ENCODE measurements around the gene STAG1. TPM values are rescaled to one million over a fixed set of nuclear protein-coding genes. Genes with fewer than 3 reads are reported as not detected.

The STAG1 gene
- polyA plus RNA-seq, 2 of the 4 experiments (the other 2 are of a cell fraction) = 12.8 to 19.2 TPM

DNA sequence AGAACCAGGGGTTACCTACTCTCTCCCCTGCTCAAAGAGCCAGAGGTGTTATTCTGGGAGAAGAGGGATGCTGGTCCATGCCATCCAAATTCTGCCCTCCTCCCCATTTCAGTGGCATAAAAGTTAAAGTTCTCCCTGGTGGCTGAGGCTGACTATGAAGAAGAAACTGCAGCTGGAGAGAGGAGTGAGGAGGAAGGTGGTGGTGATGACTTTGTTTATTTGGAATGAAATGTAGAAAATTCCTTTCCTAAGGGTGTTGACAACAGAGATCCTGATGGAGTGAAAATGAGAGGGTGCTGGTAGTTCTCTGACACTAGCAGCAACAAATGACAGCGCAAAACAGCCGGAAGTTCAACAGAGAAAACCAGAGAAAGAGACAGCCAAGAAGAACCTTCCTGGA, 401.6 kb downstream of the STAG1 start:
- H3K4me2 ChIP-seq = peak overlapping the region; percentile 51
- peaks cover 13% of the 10 kb centered on the region for H3K4me1 ChIP-seq
- H3K27ac ChIP-seq = peak overlapping the region in 1 of 2 experiments; percentile 75; a peak in 3 of 6 replicates
- peak in 1 of 2 experiments; percentile 24; a peak in 2 of 6 replicates for ATAC-seq
- TF ChIP-seq CEBPB (IDR thresholded peaks at IDR 0.05) (no peak), FOXS1 (CRISPR knock-in tag; IDR thresholded peaks at IDR 0.05) (no peak), FOSL2 (IDR thresholded peaks at IDR 0.05) (no peak), FOSL2 (CRISPR knock-in tag; IDR thresholded peaks at IDR 0.05) (no peak), FOSB (CRISPR knock-in tag; IDR thresholded peaks at IDR 0.05) (no peak), JUNB (IDR thresholded peaks at IDR 0.05) (no peak), TFCP2L1 (CRISPR knock-in tag; IDR thresholded peaks at IDR 0.05) (no peak), HDAC2 (IDR thresholded peaks at IDR 0.05) (no peak), RFX5 (IDR thresholded peaks at IDR 0.05) (no peak), MAFK (IDR thresholded peaks at IDR 0.05; ENCODE audit: partially characterized antibody) (no peak), ZFP36 (IDR thresholded peaks at IDR 0.05; ENCODE audit: borderline replicate concordance, partially characterized antibody) (no peak), BHLHE40 (IDR thresholded peaks at IDR 0.05; ENCODE audit: low read depth, low read length) (no peak), HEYL (CRISPR knock-in tag; IDR thresholded peaks at IDR 0.05) (no peak), KDM1A (IDR thresholded peaks at IDR 0.05; ENCODE audit: low read depth) (no peak), NR3C1 (IDR thresholded peaks at IDR 0.05) (no peak), HOXA7 (CRISPR knock-in tag; IDR thresholded peaks at IDR 0.05) (no peak), KDM5A (IDR thresholded peaks at IDR 0.05) (no peak), ZNF302 (CRISPR knock-in tag; IDR thresholded peaks at IDR 0.05) (no peak)
- TF ChIP-seq, protein P1, sequence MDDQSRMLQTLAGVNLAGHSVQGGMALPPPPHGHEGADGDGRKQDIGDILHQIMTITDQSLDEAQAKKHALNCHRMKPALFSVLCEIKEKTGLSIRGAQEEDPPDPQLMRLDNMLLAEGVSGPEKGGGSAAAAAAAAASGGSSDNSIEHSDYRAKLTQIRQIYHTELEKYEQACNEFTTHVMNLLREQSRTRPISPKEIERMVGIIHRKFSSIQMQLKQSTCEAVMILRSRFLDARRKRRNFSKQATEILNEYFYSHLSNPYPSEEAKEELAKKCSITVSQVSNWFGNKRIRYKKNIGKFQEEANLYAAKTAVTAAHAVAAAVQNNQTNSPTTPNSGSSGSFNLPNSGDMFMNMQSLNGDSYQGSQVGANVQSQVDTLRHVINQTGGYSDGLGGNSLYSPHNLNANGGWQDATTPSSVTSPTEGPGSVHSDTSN (IDR thresholded peaks at IDR 0.05) = no peak
- TF ChIP-seq, protein P2, sequence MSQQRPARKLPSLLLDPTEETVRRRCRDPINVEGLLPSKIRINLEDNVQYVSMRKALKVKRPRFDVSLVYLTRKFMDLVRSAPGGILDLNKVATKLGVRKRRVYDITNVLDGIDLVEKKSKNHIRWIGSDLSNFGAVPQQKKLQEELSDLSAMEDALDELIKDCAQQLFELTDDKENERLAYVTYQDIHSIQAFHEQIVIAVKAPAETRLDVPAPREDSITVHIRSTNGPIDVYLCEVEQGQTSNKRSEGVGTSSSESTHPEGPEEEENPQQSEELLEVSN (IDR thresholded peaks at IDR 0.05; ENCODE audit: borderline replicate concordance, low read depth) = no peak
- 85% methylated on average over 2 of the region's 2 CpGs for WGBS (ENCODE audit: missing lambda C conversion rate)
- FAIRE-seq = no peak
- H3K9me3 ChIP-seq = no peaks in the 10 kb centered on the region
- H3K4me3 ChIP-seq = no peak overlapping the region
- ChIA-PET POLR2A (no interaction called here), CTCF (interaction anchor here (0.7 to 1.9 kb wide), 4 partner anchors 13 to 663 kb away, joined by 3 to 7 read pairs (median 4); partner anchors contain the start of gene STAG1)
- no peak for DNase-seq (ENCODE audit: low read depth in 1 of 2, low spot score in 1 of 2)

DNA sequence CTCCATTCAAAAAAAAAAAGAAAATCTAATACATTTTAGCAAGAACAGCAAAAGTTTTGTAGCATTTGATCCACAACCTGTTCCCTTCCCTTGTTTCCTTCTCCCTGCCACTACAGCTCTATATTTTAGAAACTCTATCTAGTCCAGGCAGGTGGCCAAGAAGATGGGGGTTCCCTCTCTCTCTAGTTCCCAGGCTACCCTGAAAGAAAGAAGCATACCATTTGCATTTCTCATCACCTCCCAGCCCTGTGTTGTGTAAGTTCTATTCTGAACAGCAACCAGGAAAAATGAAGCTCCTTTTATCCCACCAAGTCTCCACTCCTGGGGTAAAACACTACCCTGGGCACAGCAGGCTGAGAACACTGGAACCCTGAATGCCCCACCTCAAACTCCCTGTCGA, 402.0 kb downstream of the STAG1 start:
- peak; percentile 74 to 76 for ATAC-seq
- CTCF ChIA-PET = interaction anchor here (0.7 to 1.9 kb wide), 4 partner anchors 13 to 664 kb away, joined by 3 to 7 read pairs (median 4); partner anchors contain the start of gene STAG1
- Histone ChIP-seq H3K4me1 (peaks cover 13% of the 10 kb centered on the region), H3K4me3 (no peak overlapping the region), H3K27ac (peak overlapping the region in 1 of 2 experiments; percentile 75; a peak in 3 of 6 replicates), H3K9me3 (no peaks in the 10 kb centered on the region), H3K4me2 (peak overlapping the region; percentile 51)
- WGBS (ENCODE audit: missing lambda C conversion rate) = 75% methylated on average over 1 of the region's 1 CpG
- POLR2A ChIA-PET = interaction anchor here (0.6 kb wide), 1 partner anchor 511 kb away, joined by 4 read pairs; no protein-coding TSS in a partner anchor
- TF ChIP-seq RCOR1 (IDR thresholded peaks at IDR 0.05; ENCODE audit: low read depth, low read length) (no peak), CEBPB (IDR thresholded peaks at IDR 0.05) (0 out of 4 replicates have a peak, but pooled peaks of 1 of the 2 experiments have one; percentile 10)
- no peak for FAIRE-seq
- peak in 1 of 2 experiments; percentile 33 for DNase-seq (ENCODE audit: low read depth in 1 of 2, low spot score in 1 of 2)

DNA sequence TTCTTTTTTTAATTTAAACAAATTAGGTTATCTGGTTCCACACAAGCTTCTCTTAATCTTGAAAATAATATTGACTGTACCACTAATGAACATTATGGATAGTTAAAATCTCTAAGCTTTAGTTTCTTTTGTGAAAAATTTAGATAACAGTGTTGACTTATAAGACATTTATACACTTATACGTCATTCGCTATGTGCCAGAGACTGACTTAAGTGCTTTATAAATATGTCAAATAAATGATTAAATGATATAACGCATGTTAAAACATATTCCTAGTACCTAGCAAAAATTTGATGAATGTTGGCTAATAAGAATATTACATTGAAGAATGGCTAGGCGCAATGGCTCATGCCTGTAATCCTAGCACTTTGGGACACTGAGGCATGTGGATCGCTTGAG, 405.7 kb downstream of the STAG1 start:
- no peak overlapping the region for H3K4me2 ChIP-seq
- no peak overlapping the region for H3K4me3 ChIP-seq
- no peak for DNase-seq (ENCODE audit: low read depth in 1 of 2, low spot score in 1 of 2)
- POLR2A ChIA-PET = no interaction called here
- WGBS (ENCODE audit: missing lambda C conversion rate) = 91% methylated on average over 5 of the region's 5 CpGs
- peaks cover 29% of the 10 kb centered on the region for H3K4me1 ChIP-seq
- CTCF ChIA-PET = no interaction called here
- H3K27ac ChIP-seq = no peak overlapping the region
- ATAC-seq = no peak
- FAIRE-seq = no peak
- H3K9me3 ChIP-seq = no peaks in the 10 kb centered on the region
- no peak for TF ChIP-seq ZNF302 (CRISPR knock-in tag; IDR thresholded peaks at IDR 0.05)
- no peak for TF ChIP-seq NR3C1 (IDR thresholded peaks at IDR 0.05)
- TF ChIP-seq, protein P3, sequence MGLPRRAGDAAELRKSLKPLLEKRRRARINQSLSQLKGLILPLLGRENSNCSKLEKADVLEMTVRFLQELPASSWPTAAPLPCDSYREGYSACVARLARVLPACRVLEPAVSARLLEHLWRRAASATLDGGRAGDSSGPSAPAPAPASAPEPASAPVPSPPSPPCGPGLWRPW (IDR thresholded peaks at IDR 0.05) = no peak
- TF ChIP-seq TP53 (CRISPR knock-in tag; IDR thresholded peaks at IDR 0.05) = no peak
- no peak for TF ChIP-seq CHD4 (IDR thresholded peaks at IDR 0.05; ENCODE audit: borderline replicate concordance)
- no peak for TF ChIP-seq CHD2 (IDR thresholded peaks at IDR 0.05; ENCODE audit: low read length, partially characterized antibody)
- no peak for TF ChIP-seq KDM5A (IDR thresholded peaks at IDR 0.05)
- no peak for TF ChIP-seq ZSCAN20 (CRISPR knock-in tag; IDR thresholded peaks at IDR 0.05)
- no peak for TF ChIP-seq HOXB13 (CRISPR knock-in tag; IDR thresholded peaks at IDR 0.05; ENCODE audit: low read depth)
- TF ChIP-seq, protein P1 (IDR thresholded peaks at IDR 0.05) = no peak
- TF ChIP-seq FOSL2 (IDR thresholded peaks at IDR 0.05) = no peak
- no peak for TF ChIP-seq FOSL2 (CRISPR knock-in tag; IDR thresholded peaks at IDR 0.05)
- TF ChIP-seq CEBPB (IDR thresholded peaks at IDR 0.05) = no peak
- no peak for TF ChIP-seq MAFK (IDR thresholded peaks at IDR 0.05; ENCODE audit: partially characterized antibody)
- TF ChIP-seq JUNB (IDR thresholded peaks at IDR 0.05) = no peak
- TF ChIP-seq, protein P4, sequence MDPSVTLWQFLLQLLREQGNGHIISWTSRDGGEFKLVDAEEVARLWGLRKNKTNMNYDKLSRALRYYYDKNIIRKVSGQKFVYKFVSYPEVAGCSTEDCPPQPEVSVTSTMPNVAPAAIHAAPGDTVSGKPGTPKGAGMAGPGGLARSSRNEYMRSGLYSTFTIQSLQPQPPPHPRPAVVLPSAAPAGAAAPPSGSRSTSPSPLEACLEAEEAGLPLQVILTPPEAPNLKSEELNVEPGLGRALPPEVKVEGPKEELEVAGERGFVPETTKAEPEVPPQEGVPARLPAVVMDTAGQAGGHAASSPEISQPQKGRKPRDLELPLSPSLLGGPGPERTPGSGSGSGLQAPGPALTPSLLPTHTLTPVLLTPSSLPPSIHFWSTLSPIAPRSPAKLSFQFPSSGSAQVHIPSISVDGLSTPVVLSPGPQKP (IDR thresholded peaks at IDR 0.05; ENCODE audit: low read depth, low read length) = no peak
- no peak for TF ChIP-seq HDAC2 (IDR thresholded peaks at IDR 0.05)
- no peak for TF ChIP-seq RAD21 (conservative IDR thresholded peaks at IDR 0.05 in 1 of 2, IDR thresholded peaks at IDR 0.05 in 1 of 2)
- TF ChIP-seq POLR2AphosphoS2 (conservative IDR thresholded peaks at IDR 0.05; ENCODE audit: low read length) = no peak
